Right ventricle myocardium superior (tissue), 1 donor: ENCODE data around the gene RGL1. TPM values are rescaled to one million over a fixed set of nuclear protein-coding genes. Genes with fewer than 3 reads are reported as not detected.
A peak's percentile ranks its signal among the peaks of the same experiment; 100 is the strongest.
"Not testable (repeated sequence)": the region's sequence is repeated elsewhere in the genome, so short reads cannot be mapped to it uniquely, and the experiment has no call there.

ENCODE experiments used
- ATAC-seq: fragments of 200-7000 bp; cut with Tn5 transposase; one replicate; pipeline ENCODE4 v1.9.1; 2020; ENCODE audit warnings: mild to moderate bottlenecking; ENCODE audit not compliant: poor library complexity
- DNase-seq: peaks from one replicate; pipeline ENCODE4 v3.0.0-alpha.2; 2020
- intact Hi-C: fragments of 100-400 bp; cut with DNase I; formaldehyde crosslinking; loops from one replicate; pipeline ENCODE4 v1.11.2; 2022
- long read RNA-seq: library from polyadenylated mRNA; unstranded; transcript quantifications from one replicate; pipeline ENCODE4 v2.0.0, GENCODE V29; 2021
- total RNA-seq: library from RNA; stranded (reverse); fragmentation: NEBNext Ultra II Directional; extraction: Animal tissue kit (Norgen Biotek cat#: 25700); gene quantifications from one replicate; pipeline ENCODE4 v1.2.1, GENCODE V29; 2021
- donor health status: DM: no; HTN: yes; CAD: no; lungs with severe emphysema.

RGL1 gene
- total RNA-seq, result 18.4 TPM
- long read RNA-seq, full-length matches to known transcripts, result 9 of 17 reads
- long read RNA-seq, partial matches to known transcripts, result 4 of 17 reads
- long read RNA-seq, other reads (novel, unspliced or antisense), result 4 of 17 reads

- ATAC-seq, result peak; percentile 95
- DNase-seq, result peak; percentile 85
- intact Hi-C loops, result no loop called here
Observed at GRCh38 chr1:183804916-183805841, at the start of gene RGL1. RGL1 (plus strand) TSS chr1:183805120; CDS start chr1:183805298, 178 bp downstream.

DNA sequence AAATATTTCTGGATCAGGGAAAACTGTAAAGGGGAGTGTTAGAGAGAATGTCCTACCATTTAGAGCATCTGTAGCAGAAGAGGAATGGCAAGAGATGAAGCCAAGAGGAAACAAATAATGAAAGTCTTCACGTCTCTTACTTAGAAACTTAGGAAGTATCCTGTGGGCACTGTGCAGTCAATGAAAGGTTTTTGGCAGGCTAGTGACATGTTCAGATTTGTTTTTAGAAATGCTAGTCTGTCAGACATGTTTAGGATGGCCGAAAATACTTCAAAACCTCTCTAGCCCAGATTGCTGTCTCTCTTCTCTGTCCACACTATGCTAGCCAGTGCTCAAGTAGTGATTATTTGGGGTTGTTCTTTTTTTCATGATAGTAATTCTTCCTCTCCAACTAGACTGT lies 48.6 kb upstream of the RGL1 start:
- intact Hi-C loops, result no loop called here
- DNase-seq (no peak), ATAC-seq (peak; percentile 56)

- DNase-seq (no peak), ATAC-seq (no peak)
- intact Hi-C loops, result no loop called here
Observed at GRCh38 chr1:183757061-183757460, 47.9 kb upstream of the RGL1 start.

DNA sequence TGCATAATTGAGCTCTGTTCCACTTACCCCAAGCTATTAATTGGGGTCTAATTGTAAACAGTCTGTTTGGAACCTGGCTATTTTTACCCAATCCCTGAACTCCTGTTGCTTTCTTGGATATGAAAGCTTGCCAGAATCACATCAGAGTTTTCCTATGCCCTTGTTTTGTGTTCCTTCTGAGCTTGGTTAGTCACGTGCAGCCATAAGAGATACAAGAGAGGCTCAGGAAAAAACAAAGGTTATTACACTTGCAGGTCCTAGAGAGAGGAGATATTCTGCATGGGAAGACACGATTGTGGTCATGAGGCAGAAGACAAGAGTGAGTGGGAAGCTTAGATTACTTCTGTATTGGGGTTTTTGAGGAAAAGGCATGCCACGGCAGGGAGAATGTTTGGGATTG lies 46.0 kb upstream of the RGL1 start:
- intact Hi-C loops, result no loop called here
- ATAC-seq, result peak; percentile 43
- DNase-seq, result no peak

DNA sequence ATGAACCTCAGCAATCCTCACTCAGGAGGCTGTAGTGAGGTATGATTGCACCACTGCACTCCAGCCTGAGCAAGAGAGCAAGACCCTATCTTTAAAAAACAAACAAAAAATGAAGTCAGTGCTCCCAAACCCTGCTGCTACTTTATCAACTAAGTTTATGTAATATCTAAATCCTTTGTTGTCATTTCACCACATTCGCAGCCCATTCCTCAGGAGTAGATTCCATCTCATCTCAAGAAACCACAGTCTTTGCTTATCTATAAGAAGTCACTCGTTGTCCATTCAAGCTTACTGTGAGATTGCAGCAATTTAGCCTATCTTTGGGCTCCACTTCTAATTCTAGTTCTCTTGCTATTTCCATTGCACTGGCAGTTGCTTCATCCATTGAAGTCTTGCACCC lies 44.3 kb upstream of the RGL1 start:
- DNase-seq, result no peak
- ATAC-seq, result no peak

GRCh38 chr1:183761871-183762270 lies 43.0 kb upstream of the RGL1 start:
- ATAC-seq (no peak), DNase-seq (no peak)
- intact Hi-C loops, result no loop called here

More for the DNA sequence above, 44.3 kb upstream of the RGL1 start:
- intact Hi-C loops, result no loop called here

- intact Hi-C loops, ATAC-seq: not testable (repeated sequence)
Observed at GRCh38 chr1:183762856-183763255, 42.1 kb upstream of the RGL1 start.

DNA sequence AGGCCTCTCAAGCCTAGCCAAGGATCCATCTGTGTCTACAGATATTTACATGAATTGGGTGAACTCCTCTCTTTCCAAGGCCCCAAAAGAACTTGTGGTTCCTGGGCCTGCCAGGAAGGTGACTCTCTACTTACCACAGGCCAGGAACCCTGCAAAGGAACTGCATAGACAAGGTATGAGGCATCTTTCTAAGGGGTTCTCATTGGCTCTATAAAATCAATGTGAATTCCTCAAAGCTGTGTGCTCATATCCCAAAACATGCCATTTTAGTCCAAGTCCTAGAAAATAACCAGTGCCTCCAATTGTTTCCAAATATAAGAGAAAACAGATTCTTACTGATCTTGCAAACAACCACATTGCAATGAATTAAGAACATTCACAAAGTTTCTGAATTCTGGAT lies 39.9 kb upstream of the RGL1 start:
- no peak for ATAC-seq
- intact Hi-C loops, result no loop called here

More at GRCh38 chr1:183762856-183763255, 42.1 kb upstream of the RGL1 start:
- not testable (repeated sequence) for DNase-seq

DNA sequence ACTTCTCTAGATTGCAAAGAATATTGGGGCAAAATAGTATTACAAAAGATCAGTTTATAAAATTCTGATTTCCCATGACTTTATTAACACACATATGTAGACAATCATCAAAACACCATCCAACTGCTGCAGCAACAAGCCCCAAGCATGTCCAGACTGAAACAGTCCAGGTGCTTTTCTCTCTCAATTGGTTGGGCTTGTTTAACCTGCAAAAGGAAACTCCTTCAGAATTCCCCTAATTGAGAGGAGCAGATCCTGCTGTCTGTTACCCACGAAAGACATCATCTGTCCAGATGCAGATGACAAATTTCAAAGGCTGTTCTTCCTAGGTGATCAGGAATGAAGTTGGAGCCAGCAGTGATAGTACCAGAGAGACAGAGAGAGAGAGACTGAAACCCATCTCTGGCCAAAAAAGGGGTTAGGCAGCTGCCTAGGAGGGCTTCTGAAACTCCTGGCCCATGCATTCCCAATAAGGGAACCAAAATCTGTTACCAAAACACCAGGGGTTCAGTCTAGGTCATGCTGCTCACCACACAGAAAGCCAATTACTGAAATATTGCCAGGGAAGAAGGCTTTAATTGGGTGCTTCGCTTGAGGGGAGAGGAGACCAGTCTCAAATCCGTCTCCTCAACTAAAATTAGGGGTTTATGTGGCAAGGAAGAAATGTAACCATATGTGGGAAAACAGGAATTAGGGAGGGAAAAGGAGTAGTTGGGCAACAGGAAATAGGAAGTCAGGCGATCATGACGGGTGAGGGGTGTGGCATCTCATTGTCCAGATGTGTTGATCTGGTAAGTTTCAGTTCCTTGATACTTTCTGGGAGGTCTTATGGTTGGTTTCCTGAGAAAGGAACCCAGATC lies 34.7 kb upstream of the RGL1 start:
- ATAC-seq (no peak), DNase-seq (no peak)
- intact Hi-C loops, result no loop called here

More for the DNA sequence above, 39.9 kb upstream of the RGL1 start:
- no peak for DNase-seq

DNA sequence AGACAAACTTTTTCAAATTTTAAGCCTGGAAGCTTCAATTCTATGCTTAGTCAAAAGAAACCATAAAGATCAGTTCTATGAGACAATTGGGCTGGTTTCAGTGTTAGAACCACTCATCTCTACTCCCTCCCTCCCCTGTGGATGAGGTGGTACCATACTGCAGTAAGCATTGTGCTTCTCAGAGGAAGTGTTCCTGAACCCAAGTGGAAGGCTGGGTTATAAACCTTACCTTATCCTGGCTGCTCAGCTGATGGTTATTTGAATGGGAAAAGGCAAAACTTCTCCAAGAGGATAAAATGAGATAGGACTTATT lies 34.1 kb upstream of the RGL1 start:
- ATAC-seq (no peak), DNase-seq (no peak)
- intact Hi-C loops, result no loop called here

DNA sequence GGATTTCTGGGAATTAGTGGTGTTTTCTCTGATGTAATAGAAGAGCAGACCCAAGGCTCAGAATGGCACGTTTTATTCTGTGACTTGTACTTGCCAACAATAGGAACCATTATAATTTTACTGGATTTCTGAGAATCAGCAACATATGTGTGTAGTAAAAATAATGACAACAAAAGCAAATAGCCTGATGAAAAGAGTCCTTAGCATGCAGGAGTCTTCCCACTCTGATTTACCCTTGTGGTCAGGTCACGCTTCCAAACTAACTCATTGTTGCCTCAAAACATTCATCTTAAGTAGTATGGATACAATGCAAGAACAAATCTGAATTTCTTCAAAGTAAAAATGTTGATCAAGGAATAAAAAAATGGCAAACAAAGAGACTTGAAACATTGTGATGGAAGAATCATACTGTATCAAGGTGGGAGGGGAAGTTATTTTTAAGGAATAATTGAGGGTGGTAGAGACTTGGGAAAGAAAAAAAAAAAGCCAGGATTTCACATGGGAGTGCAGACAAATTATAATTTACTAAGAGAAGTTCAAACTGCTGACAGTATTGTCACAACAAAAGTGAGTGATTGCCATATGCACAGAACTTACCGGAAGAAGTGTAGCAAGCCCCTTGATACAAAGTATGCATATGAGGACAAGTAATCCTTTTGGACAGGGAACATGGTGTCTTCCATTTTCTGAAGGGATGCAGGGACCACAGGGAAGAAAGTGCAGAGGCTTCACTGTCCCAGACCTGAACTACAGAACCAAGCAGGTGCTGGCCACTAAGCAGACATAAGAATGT lies 31.2 kb upstream of the RGL1 start:
- intact Hi-C loops, result no loop called here
- ATAC-seq, result no peak
- DNase-seq, result no peak

DNA sequence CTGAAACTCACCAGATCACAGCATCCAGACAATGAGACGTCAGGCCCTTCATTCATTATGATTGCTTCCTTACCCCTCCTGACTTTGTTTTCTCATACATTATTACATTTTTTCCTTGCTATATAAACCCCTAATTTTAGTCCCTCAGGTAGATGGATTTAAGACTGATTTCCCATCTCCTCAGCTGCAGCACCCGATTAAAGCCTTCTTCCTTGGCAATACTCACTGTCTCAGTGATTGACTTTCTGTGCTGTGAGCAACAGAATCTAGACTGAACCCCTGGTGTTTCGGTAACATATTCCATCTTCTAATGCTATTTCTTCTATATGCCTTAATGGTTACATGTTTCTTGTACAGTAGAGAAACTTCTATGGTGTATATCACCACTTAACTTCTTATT lies 30.0 kb upstream of the RGL1 start:
- DNase-seq (no peak), ATAC-seq (no peak)
- intact Hi-C loops, result no loop called here

DNA sequence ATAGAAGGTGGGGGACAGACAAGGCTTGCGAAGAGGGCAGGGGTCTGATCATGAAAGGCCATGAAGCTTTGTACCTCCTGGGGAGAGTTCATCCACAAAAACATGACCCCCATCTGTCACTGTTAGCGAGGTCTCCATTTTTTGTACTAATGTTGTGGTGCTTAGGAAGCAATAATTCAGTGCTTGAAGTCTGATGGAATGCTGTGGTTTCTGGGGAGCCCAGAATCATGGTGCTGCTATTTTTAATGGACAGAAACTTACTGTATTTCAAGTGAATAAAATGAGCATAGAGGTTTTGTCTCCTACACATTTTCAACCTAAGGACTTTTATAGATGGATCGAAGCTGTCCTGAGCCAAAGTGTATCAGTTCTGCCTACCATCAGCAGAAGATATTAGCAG lies 28.2 kb upstream of the RGL1 start:
- intact Hi-C loops, result no loop called here
- no peak for DNase-seq
- ATAC-seq, result no peak

DNA sequence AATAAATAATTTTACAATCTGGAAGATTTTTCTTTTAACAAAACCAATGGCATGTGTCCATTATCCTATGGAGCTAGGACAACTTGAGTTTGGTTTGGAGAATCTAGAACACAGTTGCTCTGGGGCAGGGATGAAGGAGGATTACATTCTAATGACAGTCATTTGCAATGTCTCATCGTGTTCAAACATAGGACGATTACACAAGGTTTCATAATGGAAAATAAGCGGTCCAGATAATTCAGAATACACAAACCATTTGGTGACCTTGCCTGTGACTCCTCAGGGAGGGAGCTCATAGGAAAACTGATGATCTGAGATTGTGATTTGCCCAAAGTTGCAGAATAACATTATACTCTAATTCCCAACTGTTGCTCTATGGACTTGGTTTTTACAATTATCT lies 27.6 kb upstream of the RGL1 start:
- DNase-seq, result no peak
- no peak for ATAC-seq
- intact Hi-C loops, result no loop called here

- ATAC-seq, result no peak
- DNase-seq, result no peak
- intact Hi-C loops, result no loop called here
Observed at GRCh38 chr1:183778045-183778444, 26.9 kb upstream of the RGL1 start.

- ATAC-seq, result peak; percentile 66
- intact Hi-C loops, result no loop called here
- peak; percentile 41 for DNase-seq
Observed at GRCh38 chr1:183778568-183779433, 26.1 kb upstream of the RGL1 start.

DNA sequence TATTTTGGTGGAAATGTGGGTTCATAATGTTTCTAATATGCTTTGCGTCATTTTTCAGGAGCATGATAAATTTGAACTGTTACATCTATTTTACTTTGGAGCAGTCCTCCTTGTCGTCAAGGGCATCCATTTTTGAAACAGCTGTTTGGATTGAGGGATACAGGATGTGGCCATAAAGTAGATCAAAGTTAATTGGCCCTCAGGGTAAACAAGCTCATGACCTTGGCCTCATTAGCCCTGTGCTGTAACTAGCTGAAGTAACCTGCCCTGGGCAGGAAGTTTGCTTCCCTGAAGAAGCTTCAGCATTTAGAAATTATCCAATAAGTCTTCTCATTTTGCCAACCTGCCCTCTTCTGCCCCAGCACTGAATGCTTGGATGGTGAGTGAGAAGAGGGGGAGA lies 24.8 kb upstream of the RGL1 start:
- DNase-seq (no peak), ATAC-seq (no peak)
- intact Hi-C loops, result no loop called here

GRCh38 chr1:183780757-183781156 lies 24.2 kb upstream of the RGL1 start:
- ATAC-seq (no peak), DNase-seq (no peak)
- intact Hi-C loops, result no loop called here
